Right renal pelvis (tissue), 4 donors: ENCODE data around the gene CCDC97. TPM values are rescaled to one million over a fixed set of nuclear protein-coding genes. Genes with fewer than 3 reads are reported as not detected.
"Not testable (repeated sequence)": the region's sequence is repeated elsewhere in the genome, so short reads cannot be mapped to it uniquely, and the experiment has no call there.

Experiments used
- DNase-seq, 4 donors: peaks; one replicate each; pipeline ENCODE4 v3.0.0-alpha.2; 2013; ENCODE audit warnings: low read depth in 4 of 4, low spot score in 3 of 4, missing footprints in 1 of 4
- polyA plus RNA-seq, 4 donors: library from polyadenylated mRNA; unstranded; fragments of 120-200 nt; gene quantifications; one replicate each; pipeline ENCODE4 v1.2.1, GENCODE V29; 2013; ENCODE audit not compliant: insufficient read length in 4 of 4

Gene CCDC97
- 10 to 100 TPM; 33.1 to 36.2 (median 34.5) TPM for polyA plus RNA-seq

GRCh38 chr19:41310033-41310831, at the start of gene CCDC97:
TSS of gene CCDC97 (plus strand) at chr19:41310172. CDS start at chr19:41310311, 139 bp downstream.
- DNase-seq: peak; percentile 80 to 96 (median 85)

GRCh38 chr19:41261474-41262190, 48.3 kb upstream of the CCDC97 start:
- DNase-seq: no peak

GRCh38 chr19:41263042-41263849, 46.7 kb upstream of the CCDC97 start:
- peak in 3 of 4 donors; percentile 31 to 60 (median 36) for DNase-seq

GRCh38 chr19:41263850-41264580, 46.0 kb upstream of the CCDC97 start, which contains the start of gene HNRNPUL1:
TSS of gene HNRNPUL1 (plus strand) at chr19:41264372. CDS start at chr19:41264504, 132 bp downstream.
- DNase-seq: peak; percentile 100

GRCh38 chr19:41264581-41265394, 45.2 kb upstream of the CCDC97 start:
- DNase-seq: peak; percentile 24 to 48 (median 36)

- peak; percentile 8 to 15 (median 14) for DNase-seq
These were observed 44.4 kb upstream of the CCDC97 start for GRCh38 chr19:41265395-41266153.

- DNase-seq: no peak
These were observed 40.9 kb upstream of the CCDC97 start for GRCh38 chr19:41269055-41269454.

GRCh38 chr19:41269571-41269970, 40.4 kb upstream of the CCDC97 start:
- DNase-seq: no peak

GRCh38 chr19:41273076-41273475, 36.9 kb upstream of the CCDC97 start:
- no peak for DNase-seq

GRCh38 chr19:41274802-41275201, 35.2 kb upstream of the CCDC97 start:
- DNase-seq: no peak

- no peak for DNase-seq
These were observed 33.7 kb upstream of the CCDC97 start for GRCh38 chr19:41276231-41276630.

GRCh38 chr19:41278478-41278877, 31.5 kb upstream of the CCDC97 start:
- no peak for DNase-seq

GRCh38 chr19:41288673-41289530, 21.1 kb upstream of the CCDC97 start:
- no peak for DNase-seq

- DNase-seq: not testable (repeated sequence)
These were observed 20.2 kb upstream of the CCDC97 start for GRCh38 chr19:41289814-41290213.

- DNase-seq: no peak
These were observed 15.6 kb upstream of the CCDC97 start for GRCh38 chr19:41294393-41294792.

GRCh38 chr19:41295499-41295898, 14.5 kb upstream of the CCDC97 start:
- no peak for DNase-seq

GRCh38 chr19:41296433-41296871, 13.5 kb upstream of the CCDC97 start:
- DNase-seq: no peak
